ENCODE data around the gene SPRY2. TPM values are rescaled to one million over a fixed set of nuclear protein-coding genes. Genes with fewer than 3 reads are reported as not detected.

Gene SPRY2
- total and polyA plus RNA-seq, 2 experiments from 2014 or later = 11.8 to 22.3 TPM

GRCh38 chr13:80296638-80297037 is 44.3 kb downstream of the SPRY2 start:
- WGBS, 2 experiments (ENCODE audit: low coverage in 1 of 2, low lambda C conversion rate in 2 of 2, missing lambda C conversion rate in 2 of 2) = 79 to 83% methylated on average over 5 to 7 of the region's 7 CpGs
- no peak for TF ChIP-seq EZH2phosphoT487 (IDR thresholded peaks at IDR 0.05; ENCODE audit: insufficient read depth, low read depth)
- TF ChIP-seq EZH2 (IDR thresholded peaks at IDR 0.05; ENCODE audit: insufficient read depth, poor library complexity, severe bottlenecking) = no peak
- in situ Hi-C loops (cut with MboI) = no loop called here
- H3K27ac ChIP-seq = no peak overlapping the region
- no peak overlapping the region for H3K9ac ChIP-seq
- no peaks in the 10 kb centered on the region for H3F3A ChIP-seq (ENCODE audit: insufficient read depth)
- no peaks in the 10 kb centered on the region for H4K20me1 ChIP-seq (ENCODE audit: insufficient read depth)
- H2AFZ ChIP-seq = no peak overlapping the region
- H3K4me3 ChIP-seq = no peak overlapping the region
- H3K9me2 ChIP-seq (ENCODE audit: insufficient read depth) = no peaks in the 10 kb centered on the region
- no peaks in the 10 kb centered on the region for H3K4me1 ChIP-seq (ENCODE audit: insufficient read depth)
- no peaks in the 10 kb centered on the region for H3K36me3 ChIP-seq (ENCODE audit: low read depth)
- no peak overlapping the region for H3K4me2 ChIP-seq (ENCODE audit: unreplicated experiment)
- no peak for DNase-seq
- H3K79me2 ChIP-seq (ENCODE audit: insufficient read depth) = no peaks in the 10 kb centered on the region
- no peaks in the 10 kb centered on the region for H3K9me3 ChIP-seq (ENCODE audit: low read depth)
- no peaks in the 10 kb centered on the region for H3K27me3 ChIP-seq (replicated peaks; ENCODE audit: insufficient read depth)

- H3K36me3 ChIP-seq (ENCODE audit: low read depth) = no peaks in the 10 kb centered on the region
- H3K27me3 ChIP-seq (replicated peaks; ENCODE audit: insufficient read depth) = no peaks in the 10 kb centered on the region
- H4K20me1 ChIP-seq (ENCODE audit: insufficient read depth) = no peaks in the 10 kb centered on the region
- no peak for DNase-seq
- H3K4me1 ChIP-seq (ENCODE audit: insufficient read depth) = no peaks in the 10 kb centered on the region
- H3K27ac ChIP-seq = no peak overlapping the region
- 56 to 65% methylated on average over 1 of the region's 1 CpG for WGBS, 2 experiments (ENCODE audit: low coverage in 1 of 2, low lambda C conversion rate in 2 of 2, missing lambda C conversion rate in 2 of 2)
- H3K9ac ChIP-seq = no peak overlapping the region
- H3K79me2 ChIP-seq (ENCODE audit: insufficient read depth) = no peaks in the 10 kb centered on the region
- no peaks in the 10 kb centered on the region for H3K9me3 ChIP-seq (ENCODE audit: low read depth)
- H3K4me3 ChIP-seq = no peak overlapping the region
- H3K4me2 ChIP-seq (ENCODE audit: unreplicated experiment) = no peak overlapping the region
- in situ Hi-C loops (cut with MboI) = no loop called here
- H2AFZ ChIP-seq = 0 out of 2 replicates have a peak overlapping the region, but pooled peaks have one; percentile 2
- no peak for TF ChIP-seq EZH2phosphoT487 (IDR thresholded peaks at IDR 0.05; ENCODE audit: insufficient read depth, low read depth)
- TF ChIP-seq EZH2 (IDR thresholded peaks at IDR 0.05; ENCODE audit: insufficient read depth, poor library complexity, severe bottlenecking) = no peak
- no peaks in the 10 kb centered on the region for H3F3A ChIP-seq (ENCODE audit: insufficient read depth)
- H3K9me2 ChIP-seq (ENCODE audit: insufficient read depth) = no peaks in the 10 kb centered on the region
These were observed 50.3 kb downstream of the SPRY2 start for GRCh38 chr13:80290591-80290990.

Small RNA genes within 50 kb of the gene (small RNA-seq; reads per million reads assigned to genes)
- gene RNU6-61P (ENCODE audit: low read depth, low replicate concordance) = not detected
